OCI-LY1 (cell line): Measurements from ENCODE around the gene SS18L1.

Experiments used
- EZH2 ChIP-seq: fragments of 200-600 bp; sonication (generic), shearing (Covaris generic); IDR thresholded peaks from 2 replicates; pipeline ENCODE4 v1.8.0; 2017; ENCODE audit warnings: borderline replicate concordance, mixed run types, mild to moderate bottlenecking, antibody characterized with exemption, low read length, moderate library complexity, mixed read lengths
- TF ChIP-seq, protein P1 (sequence below): fragments of 200-600 bp; sonication (generic), shearing (Covaris generic); IDR thresholded peaks from 2 replicates; pipeline ENCODE4 v1.5.1; 2017; ENCODE audit warnings: mild to moderate bottlenecking, antibody characterized with exemption, low read length, moderate library complexity, mixed read lengths

DNA sequence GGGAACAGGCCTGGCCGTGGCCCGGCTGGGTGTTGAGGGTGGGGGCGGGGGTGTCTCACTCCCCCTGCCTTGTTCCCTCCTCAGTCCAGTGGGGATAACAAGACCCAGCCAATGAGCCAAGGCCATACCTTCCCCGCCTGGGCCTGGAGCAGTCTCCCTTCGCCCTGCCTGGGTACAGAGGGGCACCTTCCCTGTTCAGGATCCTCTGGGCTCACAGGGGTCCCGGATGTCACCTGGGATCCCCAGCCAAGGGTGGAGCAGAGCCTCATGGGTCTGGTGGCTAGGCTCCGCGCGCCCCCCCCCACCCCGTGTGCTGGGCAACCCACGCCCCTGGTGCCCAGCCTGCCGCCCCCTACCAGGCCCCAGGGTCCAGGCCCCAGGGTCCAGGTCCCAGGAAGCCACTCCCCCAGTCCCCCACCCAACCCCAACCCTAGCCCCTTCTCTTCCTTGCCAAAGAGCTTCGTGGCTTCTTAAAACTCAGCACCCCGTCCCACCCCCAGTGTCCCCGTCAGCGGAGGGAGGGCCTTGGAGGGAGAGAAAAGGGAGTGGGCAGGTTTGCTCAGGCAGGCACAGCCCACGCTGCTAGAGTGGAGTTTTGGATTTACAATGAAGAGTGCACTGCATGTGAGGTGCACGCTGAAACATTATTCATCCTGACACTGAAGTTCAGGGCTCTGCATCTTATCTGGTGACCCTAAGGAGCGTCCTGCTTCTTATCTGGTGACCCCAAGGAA lies 64.7 kb downstream of the SS18L1 start:
- TF ChIP-seq, protein P1, sequence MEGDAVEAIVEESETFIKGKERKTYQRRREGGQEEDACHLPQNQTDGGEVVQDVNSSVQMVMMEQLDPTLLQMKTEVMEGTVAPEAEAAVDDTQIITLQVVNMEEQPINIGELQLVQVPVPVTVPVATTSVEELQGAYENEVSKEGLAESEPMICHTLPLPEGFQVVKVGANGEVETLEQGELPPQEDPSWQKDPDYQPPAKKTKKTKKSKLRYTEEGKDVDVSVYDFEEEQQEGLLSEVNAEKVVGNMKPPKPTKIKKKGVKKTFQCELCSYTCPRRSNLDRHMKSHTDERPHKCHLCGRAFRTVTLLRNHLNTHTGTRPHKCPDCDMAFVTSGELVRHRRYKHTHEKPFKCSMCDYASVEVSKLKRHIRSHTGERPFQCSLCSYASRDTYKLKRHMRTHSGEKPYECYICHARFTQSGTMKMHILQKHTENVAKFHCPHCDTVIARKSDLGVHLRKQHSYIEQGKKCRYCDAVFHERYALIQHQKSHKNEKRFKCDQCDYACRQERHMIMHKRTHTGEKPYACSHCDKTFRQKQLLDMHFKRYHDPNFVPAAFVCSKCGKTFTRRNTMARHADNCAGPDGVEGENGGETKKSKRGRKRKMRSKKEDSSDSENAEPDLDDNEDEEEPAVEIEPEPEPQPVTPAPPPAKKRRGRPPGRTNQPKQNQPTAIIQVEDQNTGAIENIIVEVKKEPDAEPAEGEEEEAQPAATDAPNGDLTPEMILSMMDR, result no peak
- TF ChIP-seq EZH2, result no peak
